A549 treated with RU486 at 1 μM for 4 hours (cell line): ENCODE measurements around the gene MKNK1. TPM values are rescaled to one million over a fixed set of nuclear protein-coding genes. Genes with fewer than 3 reads are reported as not detected.

ENCODE experiments used
- total RNA-seq: library from RNA; stranded (reverse); fragments of 200-300 nt; extraction: Qiagen RNA extraction; gene quantifications from 5 replicates; pipeline ENCODE4 v1.2.3, GENCODE V29; 2022; ENCODE audit warnings: low read depth

Gene MKNK1
- 16.1 to 20.4 TPM (median 17.6 TPM) in 5 replicates for total RNA-seq

DNA sequence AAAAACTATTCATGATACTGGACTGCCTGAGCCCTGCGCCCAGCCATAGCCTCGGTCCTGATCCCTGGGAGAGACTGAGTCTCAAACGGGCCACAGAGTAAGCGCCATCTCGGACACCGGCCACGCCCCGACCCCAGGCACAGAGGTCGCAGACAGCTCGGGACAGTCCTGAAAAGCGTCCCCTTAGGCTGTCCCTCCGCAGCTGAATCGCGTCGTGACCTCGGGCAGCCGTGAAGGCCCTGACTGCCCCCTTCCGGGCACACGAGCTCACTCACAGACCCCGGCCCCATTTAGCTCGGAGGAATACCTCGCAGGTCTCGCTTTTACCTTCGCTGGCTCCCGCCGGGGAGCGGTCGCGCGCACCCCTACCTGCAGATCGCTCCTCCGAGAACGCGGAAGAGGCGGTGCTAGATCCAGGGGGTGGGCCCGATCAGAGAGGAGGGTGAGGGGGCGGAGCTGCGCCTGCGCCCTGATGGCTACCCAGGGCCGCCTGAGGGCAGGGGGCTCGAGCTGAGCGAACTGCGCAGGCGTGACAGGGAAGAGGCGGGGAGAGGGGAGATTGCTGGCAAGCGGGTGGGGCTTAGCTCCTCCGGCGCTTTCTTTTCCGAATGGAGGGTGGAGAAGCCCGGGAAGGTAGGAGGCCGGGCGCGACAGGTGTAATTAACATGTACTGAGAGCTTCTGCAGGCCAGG lies at the start of gene MKNK1:
TSS of gene MKNK1 (minus strand) at position 411 of the 692 bp plus-strand sequence. CDS start 20,941 bp downstream, outside the sequence.

GRCh38 chr1:46616277-46617107 lies 12.4 kb upstream of the MKNK1 start, which contains the start of gene MOB3C:
MOB3C (minus strand) TSS chr1:46616811; CDS start chr1:46613321, 3,490 bp downstream.

GRCh38 chr1:46551597-46552095 lies 52.4 kb downstream of the MKNK1 start, which contains the start of gene KNCN:
KNCN (minus strand) TSS chr1:46551647; CDS start chr1:46551215, 432 bp downstream.

Other genes starting within 250 kb of the MKNK1 start
- 0.69 to 1.0 TPM (median 0.77 TPM) in 5 replicates for gene FAAH, start 210.0 kb downstream of the MKNK1 start, total RNA-seq
- 0.71 to 1.2 TPM (median 1.0 TPM) in 5 replicates for gene DMBX1, start 114.4 kb downstream of the MKNK1 start, total RNA-seq
- gene KNCN, start 52.6 kb downstream of the MKNK1 start, total RNA-seq = not detected in 5 replicates
- gene MOB3C, start 12.5 kb upstream of the MKNK1 start, total RNA-seq = 3.4 to 4.8 TPM (median 4.2 TPM) in 5 replicates
- 31.9 to 34.0 TPM (median 33.4 TPM) in 5 replicates for gene ATPAF1, start 64.1 kb upstream of the MKNK1 start, total RNA-seq
- 0.13 TPM in 1 of 5 replicates, not detected in the others for gene TEX38, start 67.6 kb upstream of the MKNK1 start, total RNA-seq
- 20.4 to 30.0 TPM (median 27.4 TPM) in 5 replicates for gene EFCAB14, start 114.8 kb upstream of the MKNK1 start, total RNA-seq
- not detected in 5 replicates for gene CYP4B1, start 194.8 kb upstream of the MKNK1 start, total RNA-seq